ENCODE results near the gene SLFN12L.
A peak's percentile ranks its signal among the peaks of the same experiment; 100 is the strongest.
"Not testable (repeated sequence)": the region's sequence is repeated elsewhere in the genome, so short reads cannot be mapped to it uniquely, and the experiment has no call there.

The SLFN12L gene

DNA sequence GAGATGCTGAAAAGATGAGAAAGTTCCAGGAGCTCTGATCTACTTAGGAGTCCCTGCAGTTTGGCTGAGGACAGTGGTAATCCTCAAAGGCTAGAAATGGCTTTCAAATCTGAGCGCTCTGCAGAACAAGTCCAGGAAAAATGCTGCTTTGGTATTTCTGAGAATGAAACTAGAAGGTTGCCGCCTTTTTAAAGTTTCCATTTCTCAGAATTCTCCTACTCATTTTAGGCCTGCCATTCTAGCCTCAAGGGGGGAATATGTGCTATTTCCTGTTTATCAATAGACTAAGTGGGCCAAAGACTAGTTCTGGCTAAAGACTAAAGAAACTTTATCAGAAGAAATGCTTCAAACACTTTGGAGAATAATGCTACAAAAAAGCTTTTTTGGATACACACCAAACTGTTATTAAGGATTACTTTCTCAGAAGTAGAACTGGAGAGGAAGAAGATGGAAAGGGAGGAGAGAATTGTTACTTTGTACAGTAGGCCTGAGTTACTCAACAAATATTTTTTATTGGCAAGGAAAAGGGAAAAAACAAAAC lies at the start of gene SLFN12L:
Gene SLFN12L (minus strand): TSS at position 78 of the 541 bp plus-strand sequence. CDS start 15,314 bp downstream, outside the sequence.
- DNase-seq, result no peak

DNA sequence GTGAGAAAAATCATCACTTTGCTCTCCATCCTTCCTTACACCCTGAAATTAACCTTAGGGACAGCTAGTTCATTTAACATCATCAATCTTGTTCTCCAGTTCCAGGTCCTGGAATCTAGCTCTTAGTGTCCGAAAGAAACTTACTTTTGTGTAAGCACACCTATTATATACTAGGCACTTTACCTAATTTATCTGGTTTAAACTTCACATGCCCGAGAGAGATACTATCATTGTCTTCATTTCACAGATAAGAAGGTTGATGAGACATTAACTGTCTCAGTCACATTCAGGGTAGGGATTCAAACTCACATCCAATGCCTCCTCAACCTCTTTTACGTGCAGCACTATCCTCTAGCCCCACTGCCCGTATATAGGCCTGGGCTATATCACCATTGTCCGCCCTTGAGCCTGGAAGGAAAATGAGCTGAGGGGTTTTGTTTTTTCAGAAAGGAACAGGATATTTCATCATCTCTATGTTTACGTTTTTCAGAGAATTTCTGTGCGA lies 49.1 kb upstream of the SLFN12L start:
- no peak for DNase-seq

- no peak for DNase-seq
These were observed 46.6 kb upstream of the SLFN12L start for GRCh38 chr17:35584061-35584460.

DNA sequence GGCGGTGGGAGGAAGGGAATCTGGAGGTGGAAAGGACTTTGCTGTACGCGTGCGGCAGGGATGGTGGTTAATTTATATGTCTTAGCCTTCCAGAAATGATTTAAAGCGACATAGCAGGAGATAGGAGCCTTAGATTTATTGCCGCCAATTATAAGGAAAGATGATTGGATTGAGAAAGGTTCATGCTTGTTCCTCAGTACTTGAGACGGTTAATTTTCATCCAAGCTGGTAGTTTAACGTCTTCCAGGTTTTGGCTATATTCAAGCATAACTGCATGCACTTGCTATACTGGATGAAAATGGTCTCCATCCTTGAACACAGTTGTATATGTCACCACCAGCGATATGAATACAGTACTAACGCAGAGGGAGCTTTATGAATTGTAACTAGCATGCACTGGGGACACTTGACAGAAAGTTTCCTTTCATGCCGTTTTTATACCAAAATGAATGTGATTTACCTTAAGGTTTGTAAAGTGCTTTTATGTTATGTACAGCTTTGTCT lies 41.5 kb upstream of the SLFN12L start:
- no peak for DNase-seq

- DNase-seq, result peak; percentile 96
These were observed 40.9 kb upstream of the SLFN12L start, which contains the start of gene PEX12 for GRCh38 chr17:35578197-35578928. Gene PEX12, minus strand, starts transcription at chr17:35578571. Its CDS starts 550 bp downstream, at chr17:35578021.

DNA sequence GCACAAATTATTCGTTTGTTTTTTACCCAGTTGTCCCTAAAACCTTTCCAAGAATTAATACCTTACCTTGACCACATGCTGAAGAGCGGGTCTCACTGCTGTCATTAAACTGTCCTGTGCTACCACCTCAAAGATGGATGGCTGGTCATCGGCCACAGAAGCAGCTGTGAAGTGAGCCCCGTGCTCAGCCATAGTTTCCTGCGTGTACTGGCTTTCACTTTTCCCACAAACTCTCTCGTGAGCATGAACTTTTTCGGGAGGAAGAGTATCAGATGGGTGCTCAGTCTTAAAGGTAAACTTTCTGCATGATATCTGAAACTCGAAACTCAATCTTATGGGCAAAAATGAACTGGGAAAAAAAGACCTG lies 40.3 kb upstream of the SLFN12L start:
- peak; percentile 43 for DNase-seq

DNA sequence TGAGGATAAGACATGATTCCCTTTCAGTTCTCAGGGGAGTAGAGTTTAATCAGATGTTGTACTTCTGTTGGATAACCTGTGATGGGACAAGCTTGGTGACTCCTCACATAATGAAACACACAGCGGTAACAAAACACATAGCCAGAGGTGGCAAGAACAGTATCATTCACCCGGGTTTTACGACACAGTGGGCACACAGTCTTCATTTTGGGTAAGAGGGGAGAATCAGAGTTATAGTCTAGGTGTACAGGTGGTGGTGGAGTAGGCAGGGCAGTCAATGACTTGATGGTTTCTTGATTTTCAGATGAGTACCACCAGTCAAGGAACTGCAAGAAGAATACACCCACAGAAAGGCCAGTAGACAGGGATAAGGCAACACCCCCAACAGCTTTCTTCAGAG lies 38.3 kb upstream of the SLFN12L start:
- no peak for DNase-seq

DNA sequence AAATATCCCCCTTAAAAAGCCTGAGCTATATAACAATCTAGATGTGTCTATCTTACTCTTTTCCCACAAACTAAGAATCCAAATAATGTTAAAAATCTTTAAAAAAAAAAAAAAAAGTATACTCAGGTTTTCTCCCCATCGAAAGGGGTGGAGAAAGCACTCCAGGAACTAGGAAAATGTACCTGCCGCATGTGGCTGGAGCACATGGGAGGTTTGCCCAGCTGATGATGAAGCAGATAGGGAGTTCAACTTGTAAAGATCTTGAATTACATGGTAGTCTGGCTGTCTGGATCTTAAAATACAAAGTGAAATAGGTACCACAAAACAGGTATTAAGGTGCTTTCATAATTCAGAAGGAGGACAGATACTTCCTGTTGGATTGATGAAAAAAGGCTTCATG lies 31.9 kb upstream of the SLFN12L start:
- no peak for DNase-seq

- no peak for DNase-seq
These were observed 31.1 kb upstream of the SLFN12L start for GRCh38 chr17:35568561-35568960.

GRCh38 chr17:35566968-35567367 lies 29.5 kb upstream of the SLFN12L start:
- no peak for DNase-seq

GRCh38 chr17:35563181-35563580 lies 25.7 kb upstream of the SLFN12L start:
- not testable (repeated sequence) for DNase-seq

DNA sequence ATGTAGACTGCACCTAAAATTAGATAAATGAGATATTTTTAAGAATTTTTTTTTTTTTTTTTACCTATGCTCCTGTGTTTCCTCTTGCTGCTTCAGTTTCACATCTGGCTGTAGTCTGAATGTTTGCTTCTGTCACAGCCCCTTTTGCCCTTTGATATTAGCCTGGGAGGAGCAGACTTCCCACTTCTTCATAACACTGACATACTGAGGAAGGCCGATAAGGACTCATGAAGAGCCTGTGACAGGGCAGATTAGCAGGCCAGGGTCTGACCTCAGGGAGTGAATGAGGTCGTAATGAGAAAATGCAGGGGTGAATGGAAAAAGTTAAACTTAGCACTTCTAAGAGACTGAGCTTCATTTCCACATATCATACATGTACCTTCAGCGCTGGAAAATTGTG lies 23.2 kb upstream of the SLFN12L start, which contains the start of gene SLFN14:
Gene SLFN14 (minus strand): TSS at position 117 of the 400 bp plus-strand sequence. CDS start 2,757 bp downstream, outside the sequence.
- DNase-seq, result no peak

DNA sequence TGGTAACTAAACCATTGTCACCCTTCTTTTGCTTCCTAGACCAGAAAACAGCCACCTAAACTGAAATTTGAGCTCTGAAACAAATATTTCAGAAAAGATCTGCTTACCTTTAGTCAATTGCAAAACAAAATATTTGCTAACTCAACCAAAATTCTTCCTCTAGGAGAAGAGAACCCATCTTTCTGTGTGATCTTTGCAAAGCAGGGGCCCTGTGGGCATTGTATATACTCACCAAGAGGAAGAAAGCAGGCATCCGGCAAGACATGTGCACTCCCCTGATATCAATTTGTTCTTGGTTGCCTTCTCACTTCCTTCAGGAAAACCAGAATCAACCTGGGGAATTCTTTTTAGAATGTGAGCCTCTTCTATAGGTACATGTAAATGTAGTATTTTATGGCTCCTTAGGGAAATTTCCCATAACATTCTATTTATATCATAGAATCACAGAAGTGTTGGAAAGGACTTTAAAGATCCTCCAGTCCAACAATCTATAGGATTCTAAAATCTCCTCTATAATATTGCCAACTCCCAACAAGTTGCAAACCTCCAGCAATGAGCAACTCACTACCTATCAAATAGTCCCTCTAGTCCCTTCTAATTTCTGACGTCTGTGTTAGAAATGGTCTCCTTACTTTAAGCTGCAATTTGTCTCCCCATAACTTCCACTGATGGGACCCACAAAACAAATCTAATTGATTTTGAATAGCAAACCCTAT lies 22.2 kb upstream of the SLFN12L start:
- no peak for DNase-seq

DNA sequence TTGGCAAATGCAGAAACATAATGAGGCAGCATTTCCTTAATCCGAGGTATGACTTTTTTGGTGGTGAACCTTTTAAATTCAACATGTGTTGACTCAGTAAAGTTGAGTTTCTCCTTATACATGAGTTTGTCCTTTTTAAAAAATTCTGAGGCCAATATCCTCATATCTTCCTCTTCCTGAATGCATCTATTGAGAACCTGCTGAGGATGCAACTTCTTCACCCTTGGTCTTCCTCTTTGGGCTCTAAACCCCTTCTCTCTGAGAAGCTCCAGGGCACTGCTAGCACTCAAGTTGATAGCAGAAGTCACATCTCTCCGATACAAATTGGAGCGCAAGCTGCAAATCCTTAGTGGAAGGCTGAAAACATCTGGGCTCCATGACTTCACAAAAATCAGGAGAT lies 19.9 kb upstream of the SLFN12L start:
- DNase-seq, result no peak

- DNase-seq, result no peak
These were observed 18.2 kb upstream of the SLFN12L start for GRCh38 chr17:35555691-35556090.

DNA sequence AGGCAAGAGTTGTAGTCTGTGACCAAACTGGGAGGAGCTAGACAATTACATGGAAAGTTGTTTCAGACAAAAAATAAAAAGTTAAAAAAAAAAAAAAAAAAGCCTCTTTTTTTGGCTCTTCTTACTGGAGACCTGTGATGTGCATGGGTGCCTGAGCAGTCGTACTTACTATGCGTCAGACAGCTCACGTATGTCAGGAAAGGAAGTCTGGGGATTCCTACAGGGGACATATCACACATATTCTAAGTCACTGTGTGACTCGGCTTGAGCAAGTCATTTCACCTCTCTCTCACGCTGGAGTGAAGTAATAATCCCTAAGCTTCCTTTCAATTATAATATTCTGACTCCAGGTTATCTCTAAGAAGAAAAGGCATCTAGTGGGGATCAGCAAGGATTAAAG lies 17.2 kb upstream of the SLFN12L start:
- DNase-seq, result no peak

- no peak for DNase-seq
These were observed 15.8 kb upstream of the SLFN12L start for GRCh38 chr17:35553310-35553709.

DNA sequence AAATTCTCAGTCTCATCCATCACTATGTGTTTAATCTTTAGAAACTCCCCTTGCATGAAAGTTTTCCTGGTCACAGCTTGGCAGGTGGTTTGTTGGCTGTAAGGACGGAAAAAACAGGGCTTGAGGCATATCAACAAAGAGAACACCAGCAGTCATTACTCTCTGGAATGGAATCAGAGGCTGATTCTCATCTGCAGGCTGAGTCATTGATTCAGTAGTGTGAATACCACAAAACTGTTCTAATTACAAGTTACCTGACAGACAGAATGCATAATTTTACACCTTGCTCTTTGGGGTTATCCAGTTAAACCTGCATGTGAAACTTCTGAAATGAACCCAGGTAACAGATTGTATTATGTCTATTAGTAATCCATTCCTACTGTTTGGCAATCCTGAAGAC lies 11.5 kb upstream of the SLFN12L start:
- no peak for DNase-seq

DNA sequence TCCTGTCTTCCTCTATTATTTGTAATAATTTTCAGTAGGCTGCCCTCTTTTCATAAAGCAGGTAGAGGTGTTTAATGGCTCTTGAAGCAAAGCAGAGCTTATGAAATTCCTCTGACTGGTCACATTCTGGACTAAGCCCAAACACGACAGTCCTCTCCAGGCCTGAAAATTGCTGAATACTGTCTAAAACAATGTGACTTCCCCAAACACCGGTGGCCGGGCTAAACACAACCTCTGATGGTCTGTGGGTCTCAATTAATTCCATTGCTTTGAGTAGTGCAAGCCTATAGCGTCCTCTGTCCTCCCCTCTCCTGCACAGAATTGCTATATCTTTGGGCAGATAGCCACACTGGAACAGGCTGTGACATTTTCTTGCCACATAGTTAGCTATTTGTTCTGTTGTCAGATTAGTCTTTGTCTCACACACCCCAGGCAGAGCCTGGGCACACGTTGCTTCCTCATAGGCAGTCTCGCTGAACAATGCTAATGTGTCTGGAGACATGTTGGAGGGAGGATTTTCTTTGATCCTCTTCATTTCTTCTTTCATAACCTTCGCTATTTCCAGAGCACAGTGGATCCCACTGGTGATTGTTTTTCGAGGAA lies 10.8 kb upstream of the SLFN12L start:
- DNase-seq, result no peak

- DNase-seq, result no peak
These were observed 9.0 kb upstream of the SLFN12L start for GRCh38 chr17:35546487-35546886.

- no peak for DNase-seq
These were observed 7.7 kb upstream of the SLFN12L start for GRCh38 chr17:35545150-35545549.

DNA sequence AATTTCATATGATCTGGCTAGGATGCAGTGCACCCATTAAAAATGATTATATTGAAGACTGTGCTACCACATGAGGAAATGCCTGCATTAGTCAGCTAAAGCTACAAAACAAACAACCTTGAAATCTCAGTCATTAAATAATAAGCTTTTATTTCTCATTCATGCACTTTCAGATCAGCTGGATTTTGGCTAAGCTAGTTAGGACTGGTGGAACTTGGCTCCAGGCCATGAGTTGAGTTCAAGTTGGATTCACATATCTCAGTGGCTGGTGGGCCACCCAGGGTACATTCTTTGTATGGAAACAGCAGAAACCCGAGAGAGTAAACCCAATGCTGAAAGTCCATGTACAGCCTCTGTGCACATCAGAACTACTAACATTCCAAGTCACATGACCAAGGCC lies 6.4 kb upstream of the SLFN12L start:
- DNase-seq, result no peak

DNA sequence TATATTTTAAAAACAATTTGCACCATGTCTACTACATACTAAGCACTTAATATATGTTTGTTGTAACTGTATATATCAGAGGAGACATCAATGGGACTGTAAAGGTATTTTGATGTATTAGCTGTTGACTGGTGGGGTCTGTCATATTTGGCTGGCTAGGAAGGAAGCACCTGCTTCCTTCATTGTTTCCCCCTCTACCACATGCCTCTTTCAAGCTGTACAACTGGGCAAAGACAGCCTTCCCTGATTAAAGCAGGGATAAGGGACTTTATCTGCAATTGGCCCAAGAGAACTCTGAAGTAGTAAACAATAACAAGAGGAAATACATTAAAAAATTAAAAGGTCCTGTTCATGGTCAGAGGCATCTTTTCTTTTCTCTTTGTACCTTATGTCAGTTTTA lies 5.5 kb upstream of the SLFN12L start:
- DNase-seq, result no peak

Data from NCI-H774 (cell line).